H1 (cell line): Measurements from ENCODE around the gene AFAP1L2. TPM values are rescaled to one million over a fixed set of nuclear protein-coding genes. Genes with fewer than 3 reads are reported as not detected.

Source experiments
- CTBP2 ChIP-seq: IDR thresholded peaks from 2 replicates; pipeline ENCODE4 v1.7.0; 2011; ENCODE audit warnings: borderline replicate concordance, mild to moderate bottlenecking, moderate library complexity, mixed read lengths, low read length; ENCODE audit not compliant: insufficient read depth, insufficient read length
- EZH2 ChIP-seq: fragments of 200-600 bp; sonication (generic); IDR thresholded peaks from 2 replicates; pipeline ENCODE4 v1.7.1; 2012; ENCODE audit warnings: low read depth, mild to moderate bottlenecking, moderate library complexity, low read length, inconsistent platforms; ENCODE audit not compliant: severe bottlenecking
- HDAC6 ChIP-seq: IDR thresholded peaks from one replicate; pipeline ENCODE4 v1.7.1; 2012; ENCODE audit warnings: low read depth, mild to moderate bottlenecking, inconsistent platforms, low read length, moderate library complexity
- RAD21 ChIP-seq, 2 experiments: IDR thresholded peaks in 1 of 2; conservative IDR thresholded peaks in 1 of 2; 2 replicates each; pipeline ENCODE4 v1.6.1; 2011; ENCODE audit warnings: low read depth in 2 of 2, low read length in 2 of 2, improper control_type of control experiment in 1 of 2, inconsistent platforms in 1 of 2, mild to moderate bottlenecking in 1 of 2, moderate library complexity in 1 of 2
- SP2 ChIP-seq: IDR thresholded peaks from 2 replicates; pipeline ENCODE4 v1.6.1; 2012; ENCODE audit warnings: mild to moderate bottlenecking, low read length, inconsistent platforms
- SP4 ChIP-seq: IDR thresholded peaks from 2 replicates; pipeline ENCODE4 v1.6.1; 2012; ENCODE audit warnings: low read length, inconsistent platforms
- polyA plus RNA-seq, 7 experiments: library from polyadenylated mRNA; depleted of rRNA in 3 of 7; stranded (reverse) in 5 of 7; unstranded in 2 of 7; fragments of >200 nt in 5 of 7; fragments of 200-250 nt in 2 of 7; gene quantifications; 1 replicate in 5 of 7; 2 replicates in 1 of 7; 4 replicates in 1 of 7; pipeline versions ENCODE4 v1.2.1 to v1.2.3, GENCODE V29; 2011 to 2013; ENCODE audit warnings: missing spikeins in 2 of 7, mixed read lengths in 2 of 7
- total RNA-seq: library from RNA; stranded (reverse); fragmentation: NEBNext Ultra II Directional; extraction: Animal tissue kit (Norgen Biotek cat#: 25700); gene quantifications from 2 replicates; pipeline ENCODE4 v1.2.1, GENCODE V29; 2021

AFAP1L2 gene
- total and polyA plus RNA-seq, 2 of the 8 experiments (the other 6 are each of a cell fraction or from before 2014, with no cell fraction given) = 3.9 to 6.4 TPM

DNA sequence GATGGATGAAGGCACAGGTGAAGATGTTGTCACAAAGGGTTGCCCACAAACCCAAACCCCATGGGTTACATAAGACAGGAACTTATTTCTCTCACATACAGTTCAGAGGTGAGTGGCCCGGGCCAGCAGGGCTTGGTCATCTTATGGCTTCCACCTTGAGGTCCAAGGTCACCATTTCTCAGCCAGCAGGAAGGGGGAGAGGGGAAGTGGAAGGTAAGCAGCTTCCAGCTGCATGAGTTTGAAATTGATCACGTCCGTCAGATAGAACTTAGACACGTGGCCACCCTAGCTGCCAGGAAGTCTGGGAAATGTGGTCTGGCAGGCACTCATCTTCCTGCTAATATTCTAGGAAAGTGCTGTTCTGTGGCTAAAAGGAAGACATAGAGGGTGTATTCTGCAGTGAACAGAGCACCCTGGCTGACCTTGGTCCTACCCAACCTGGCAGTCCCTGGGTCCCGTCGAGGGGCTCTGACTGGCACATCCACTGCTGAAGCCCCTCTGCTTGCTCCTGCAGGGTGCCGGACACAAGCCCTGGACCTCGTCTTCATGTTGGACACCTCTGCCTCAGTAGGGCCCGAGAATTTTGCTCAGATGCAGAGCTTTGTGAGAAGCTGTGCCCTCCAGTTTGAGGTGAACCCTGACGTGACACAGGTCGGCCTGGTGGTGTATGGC lies 115.7 kb downstream of the AFAP1L2 start (continued):
- TF ChIP-seq CTBP2 (no peak), EZH2 (no peak), SP2 (no peak), HDAC6 (no peak), RAD21 (IDR thresholded peaks at IDR 0.05 in 1 of 2, conservative IDR thresholded peaks at IDR 0.05 in 1 of 2; ENCODE audit: low read depth in 2 of 2, low read length in 2 of 2) (no peak), SP4 (no peak)
